Activated CD8-positive, alpha-beta T cell treated with anti-CD3 and anti-CD28 coated beads for 36 hours (primary cell): ENCODE data around the gene STYXL2. TPM values are rescaled to one million over a fixed set of nuclear protein-coding genes. Genes with fewer than 3 reads are reported as not detected.
A peak's percentile ranks its signal among the peaks of the same experiment; 100 is the strongest.

ENCODE experiments used
- ATAC-seq: fragments of 200-7000 bp; cut with Tn5 transposase; one replicate; pipeline ENCODE4 v1.10.0; 2021; ENCODE audit warnings: mild to moderate bottlenecking, moderate library complexity
- CTCF ChIA-PET: fragments of 350-600 bp; sonication (Branson Sonifier 250); formaldehyde crosslinking; loops from one replicate; lab custom pipeline; 2021; ENCODE audit warnings: antibody characterized with exemption; lab: Charles Lee
- POLR2A ChIA-PET: fragments of 350-600 bp; sonication (Branson Sonifier 250); formaldehyde crosslinking; loops from one replicate; lab custom pipeline; 2021; ENCODE audit warnings: antibody characterized with exemption; lab: Charles Lee
- DNase-seq: peaks from one replicate; pipeline ENCODE4 v3.0.0-alpha.2; 2020
- H3K27ac Mint-ChIP-seq: one replicate; pipeline ENCODE4 v1.8.0; 2021; ENCODE audit warnings: mild to moderate bottlenecking, mixed read lengths
- H3K27me3 Mint-ChIP-seq: one replicate; pipeline ENCODE4 v1.8.0; 2021; ENCODE audit warnings: mixed read lengths
- H3K36me3 Mint-ChIP-seq: one replicate; pipeline ENCODE4 v1.8.0; 2021; ENCODE audit warnings: low read depth, mixed read lengths
- H3K4me1 Mint-ChIP-seq: one replicate; pipeline ENCODE4 v1.8.0; 2021; ENCODE audit warnings: low read depth, mixed read lengths
- H3K4me3 Mint-ChIP-seq: one replicate; pipeline ENCODE4 v1.8.0; 2021; ENCODE audit warnings: mild to moderate bottlenecking, moderate library complexity, mixed read lengths
- H3K9me3 Mint-ChIP-seq: one replicate; pipeline ENCODE4 v1.8.0; 2021; ENCODE audit warnings: mixed read lengths
- intact Hi-C: fragments of 100-400 bp; cut with micrococcal nuclease; formaldehyde crosslinking; loops from one replicate; pipeline ENCODE4 v1.10.0; 2022
- total RNA-seq, 2 experiments: library from RNA; stranded (reverse); gene quantifications; one replicate each; pipeline ENCODE4 v1.2.3, GENCODE V29; 2021
- TF ChIP-seq, protein P1 (sequence below): fragments of 200-600 bp; IDR thresholded peaks from one replicate; pipeline ENCODE4 v1.8.0; 2022; ENCODE audit warnings: antibody characterized with exemption, mild to moderate bottlenecking

The STYXL2 gene
- total RNA-seq, 2 experiments from 2014 or later = not detected

- H3K27me3 Mint-ChIP-seq = peaks cover 1% of the 10 kb centered on the region
- CTCF ChIA-PET = interaction anchor here (1.1 to 1.2 kb wide), 2 partner anchors 21 to 43 kb away, joined by 5 read pairs; no protein-coding TSS in a partner anchor
- H3K4me3 Mint-ChIP-seq = no peak overlapping the region
Measured at GRCh38 chr1:167102906-167103573, 9.2 kb downstream of the STYXL2 start.

GRCh38 chr1:167104256-167104633 is 10.4 kb downstream of the STYXL2 start:
- DNase-seq (peak; percentile 50), ATAC-seq (peak; percentile 60)
- Mint-ChIP-seq H3K36me3 (no peaks in the 10 kb centered on the region), H3K9me3 (no peaks in the 10 kb centered on the region), H3K27ac (peak overlapping the region; percentile 78), H3K4me3 (no peak overlapping the region), H3K4me1 (peaks cover 36% of the 10 kb centered on the region), H3K27me3 (peaks cover 1% of the 10 kb centered on the region)
- intact Hi-C loops = no loop called here
- ChIA-PET POLR2A (interaction anchor here (0.6 to 1.5 kb wide), 2 partner anchors 22 to 404 kb away, joined by 3 read pairs; no protein-coding TSS in a partner anchor), CTCF (interaction anchor here (0.6 to 1.2 kb wide), 2 partner anchors 45 to 1717 kb away, joined by 5 read pairs; no protein-coding TSS in a partner anchor)
- TF ChIP-seq, protein P1, sequence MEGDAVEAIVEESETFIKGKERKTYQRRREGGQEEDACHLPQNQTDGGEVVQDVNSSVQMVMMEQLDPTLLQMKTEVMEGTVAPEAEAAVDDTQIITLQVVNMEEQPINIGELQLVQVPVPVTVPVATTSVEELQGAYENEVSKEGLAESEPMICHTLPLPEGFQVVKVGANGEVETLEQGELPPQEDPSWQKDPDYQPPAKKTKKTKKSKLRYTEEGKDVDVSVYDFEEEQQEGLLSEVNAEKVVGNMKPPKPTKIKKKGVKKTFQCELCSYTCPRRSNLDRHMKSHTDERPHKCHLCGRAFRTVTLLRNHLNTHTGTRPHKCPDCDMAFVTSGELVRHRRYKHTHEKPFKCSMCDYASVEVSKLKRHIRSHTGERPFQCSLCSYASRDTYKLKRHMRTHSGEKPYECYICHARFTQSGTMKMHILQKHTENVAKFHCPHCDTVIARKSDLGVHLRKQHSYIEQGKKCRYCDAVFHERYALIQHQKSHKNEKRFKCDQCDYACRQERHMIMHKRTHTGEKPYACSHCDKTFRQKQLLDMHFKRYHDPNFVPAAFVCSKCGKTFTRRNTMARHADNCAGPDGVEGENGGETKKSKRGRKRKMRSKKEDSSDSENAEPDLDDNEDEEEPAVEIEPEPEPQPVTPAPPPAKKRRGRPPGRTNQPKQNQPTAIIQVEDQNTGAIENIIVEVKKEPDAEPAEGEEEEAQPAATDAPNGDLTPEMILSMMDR = no peak

More at GRCh38 chr1:167102906-167103573, 9.2 kb downstream of the STYXL2 start:
- POLR2A ChIA-PET = interaction anchor here (1.5 kb wide), 1 partner anchor 21 kb away, joined by 3 read pairs; no protein-coding TSS in a partner anchor
- DNase-seq (no peak), ATAC-seq (no peak)
- H3K36me3 Mint-ChIP-seq = no peaks in the 10 kb centered on the region
- intact Hi-C loops = no loop called here
- H3K27ac Mint-ChIP-seq = no peak overlapping the region
- no peaks in the 10 kb centered on the region for H3K9me3 Mint-ChIP-seq
- TF ChIP-seq, protein P1 = no peak
- peaks cover 28% of the 10 kb centered on the region for H3K4me1 Mint-ChIP-seq

- H3K4me1 Mint-ChIP-seq = peaks cover 48% of the 10 kb centered on the region
- no peaks in the 10 kb centered on the region for H3K27me3 Mint-ChIP-seq
- H3K27ac Mint-ChIP-seq = no peak overlapping the region
- CTCF ChIA-PET = interaction anchor here (1.3 to 1.6 kb wide), 3 partner anchors 19 to 1040 kb away, joined by 3 to 5 read pairs (median 4); no protein-coding TSS in a partner anchor
- no peak overlapping the region for H3K4me3 Mint-ChIP-seq
- TF ChIP-seq, protein P1 = no peak
- intact Hi-C loops = no loop called here
- H3K9me3 Mint-ChIP-seq = peaks cover 7% of the 10 kb centered on the region
- DNase-seq (no peak), ATAC-seq (no peak)
- POLR2A ChIA-PET = no interaction called here
- H3K36me3 Mint-ChIP-seq = no peaks in the 10 kb centered on the region
Measured at GRCh38 chr1:167105271-167106118, 11.6 kb downstream of the STYXL2 start.

GRCh38 chr1:167106119-167106461 is 12.2 kb downstream of the STYXL2 start:
- Mint-ChIP-seq H3K36me3 (no peaks in the 10 kb centered on the region), H3K9me3 (peaks cover 7% of the 10 kb centered on the region), H3K27me3 (no peaks in the 10 kb centered on the region), H3K4me3 (no peak overlapping the region), H3K27ac (no peak overlapping the region), H3K4me1 (peaks cover 51% of the 10 kb centered on the region)
- CTCF ChIA-PET = interaction anchor here (1.3 to 1.6 kb wide), 3 partner anchors 18 to 1039 kb away, joined by 3 to 5 read pairs (median 4); no protein-coding TSS in a partner anchor
- DNase-seq = no peak
- POLR2A ChIA-PET = interaction anchor here (0.6 kb wide), 1 partner anchor 225 kb away, joined by 3 read pairs; no protein-coding TSS in a partner anchor
- no peak for ATAC-seq
- intact Hi-C loops = no loop called here
- TF ChIP-seq, protein P1 = no peak
